IPS-20b (cell line): ENCODE measurements around the gene FSD1.
"Not testable (repeated sequence)": the region's sequence is repeated elsewhere in the genome, so short reads cannot be mapped to it uniquely, and the experiment has no call there.

Experiments
- H3K27ac ChIP-seq: one replicate; pipeline ENCODE4 v1.5.1; 2013; ENCODE audit warnings: low read length
- H3K27me3 ChIP-seq: 2 replicates; pipeline ENCODE4 v1.6.1; 2013; ENCODE audit warnings: mild to moderate bottlenecking, low read length, inconsistent platforms; ENCODE audit not compliant: insufficient read depth
- H3K36me3 ChIP-seq: 2 replicates; pipeline ENCODE4 v1.6.1; 2013; ENCODE audit warnings: low read depth, mild to moderate bottlenecking, inconsistent platforms, low read length, moderate library complexity; ENCODE audit not compliant: insufficient read depth
- H3K4me1 ChIP-seq: 2 replicates; pipeline ENCODE4 v1.6.1; 2013; ENCODE audit warnings: mild to moderate bottlenecking, control low read depth, inconsistent platforms, low read length, moderate library complexity; ENCODE audit not compliant: insufficient read depth
- H3K4me3 ChIP-seq: 2 replicates; pipeline ENCODE4 v1.5.1; 2013; ENCODE audit warnings: mild to moderate bottlenecking, low read length, inconsistent platforms
- H3K9ac ChIP-seq: 2 replicates; pipeline ENCODE4 v1.6.1; 2013; ENCODE audit warnings: low read depth, mild to moderate bottlenecking, inconsistent platforms, low read length, moderate library complexity
- H3K9me3 ChIP-seq: 2 replicates; pipeline ENCODE4 v1.6.1; 2013; ENCODE audit warnings: mild to moderate bottlenecking, low read depth, low read length, inconsistent platforms; ENCODE audit not compliant: insufficient read depth

FSD1 gene

GRCh38 chr19:4272894-4273293, 31.5 kb upstream of the FSD1 start:
- H3K4me3 ChIP-seq: no peak overlapping the region
- H3K4me1 ChIP-seq: no peaks in the 10 kb centered on the region
- no peaks in the 10 kb centered on the region for H3K9me3 ChIP-seq
- no peak overlapping the region for H3K9ac ChIP-seq
- H3K36me3 ChIP-seq: peaks cover 13% of the 10 kb centered on the region
- peaks cover 3% of the 10 kb centered on the region for H3K27me3 ChIP-seq
- H3K27ac ChIP-seq: no peak overlapping the region

DNA sequence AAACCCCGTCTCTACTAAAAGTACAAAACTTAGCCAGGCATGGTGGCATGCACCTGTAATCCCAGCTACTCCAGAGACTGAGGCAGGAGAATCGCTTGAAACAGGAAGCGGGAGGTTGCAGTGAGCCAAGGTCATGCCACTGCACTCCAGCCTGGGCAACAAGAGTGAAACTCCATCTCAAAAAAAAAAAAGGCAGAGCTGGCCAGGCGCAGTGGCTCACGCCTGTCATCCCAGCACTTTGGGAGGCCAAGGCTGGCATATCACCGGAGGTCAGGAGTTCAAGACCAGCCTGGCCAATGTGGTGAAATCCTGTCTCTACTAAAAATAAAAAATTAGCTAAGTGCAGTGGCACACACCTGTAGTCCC, 30.1 kb upstream of the FSD1 start:
- not testable (repeated sequence) for H3K4me1 ChIP-seq, H3K4me3 ChIP-seq, H3K9ac ChIP-seq, H3K9me3 ChIP-seq, H3K27ac ChIP-seq, H3K36me3 ChIP-seq
- H3K27me3 ChIP-seq: peaks cover 14% of the 10 kb centered on the region

DNA sequence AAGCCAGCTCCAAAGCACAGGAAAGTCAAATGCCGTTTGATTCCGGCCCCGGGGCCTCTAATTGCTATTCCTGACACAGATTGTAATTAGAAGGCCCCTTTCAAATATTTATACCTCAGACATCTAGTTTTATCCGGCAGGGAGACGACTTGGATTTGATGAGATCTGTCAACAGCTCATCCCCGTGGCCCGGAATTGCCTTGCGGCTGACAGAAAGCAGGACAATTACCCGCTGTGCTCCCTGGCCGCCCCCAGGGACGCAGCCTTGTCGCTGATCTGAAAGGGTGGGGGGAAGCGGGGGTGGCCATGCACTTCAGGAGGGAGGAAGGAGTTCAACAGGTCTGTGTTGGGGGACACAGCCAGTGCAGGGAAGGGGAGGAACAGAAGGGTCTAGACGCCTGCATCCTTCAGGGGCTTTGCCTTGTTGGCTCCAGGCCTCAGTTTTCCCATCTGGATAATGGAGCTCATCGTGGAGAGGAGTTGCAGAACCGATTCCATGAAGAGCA, 27.2 kb upstream of the FSD1 start:
- Histone ChIP-seq H3K27ac (no peak overlapping the region), H3K4me3 (no peak overlapping the region), H3K9me3 (no peaks in the 10 kb centered on the region), H3K9ac (no peak overlapping the region), H3K4me1 (no peaks in the 10 kb centered on the region), H3K36me3 (no peaks in the 10 kb centered on the region), H3K27me3 (peaks cover 44% of the 10 kb centered on the region)

DNA sequence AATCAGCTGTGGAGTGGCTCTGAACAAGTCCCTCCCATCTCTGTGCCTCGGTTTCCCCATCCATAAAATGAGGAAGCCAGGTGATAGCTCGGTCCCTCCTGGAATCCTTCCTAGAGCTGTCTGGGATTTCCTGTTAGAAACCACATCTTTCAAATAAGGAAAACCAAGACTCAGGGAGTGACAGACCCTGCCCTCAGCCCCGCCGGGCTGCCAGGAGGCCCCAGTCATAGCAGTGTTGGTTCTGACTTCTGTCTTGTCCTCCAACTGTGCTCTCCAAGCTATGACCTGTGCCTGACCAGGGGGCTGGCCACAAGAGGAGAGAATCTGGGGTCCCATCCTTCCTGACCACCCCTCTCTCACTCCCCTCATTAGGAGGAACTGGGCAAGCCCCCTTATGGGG, 26.4 kb upstream of the FSD1 start:
- H3K9me3 ChIP-seq: no peaks in the 10 kb centered on the region
- H3K36me3 ChIP-seq: no peaks in the 10 kb centered on the region
- H3K9ac ChIP-seq: no peak overlapping the region
- no peak overlapping the region for H3K4me3 ChIP-seq
- H3K4me1 ChIP-seq: no peaks in the 10 kb centered on the region
- peaks cover 49% of the 10 kb centered on the region for H3K27me3 ChIP-seq
- H3K27ac ChIP-seq: no peak overlapping the region

- Histone ChIP-seq H3K4me3 (peak within 1 kb of the TSS; percentile 70), H3K4me1 (no peaks in the 10 kb centered on the region), H3K27me3 (peaks cover 51% of the 10 kb centered on the region)
Measured at GRCh38 chr19:4278419-4279266, 25.8 kb upstream of the FSD1 start, which contains the start of gene SHD. SHD (plus strand) TSS chr19:4279266; CDS start chr19:4280064, 798 bp downstream.

DNA sequence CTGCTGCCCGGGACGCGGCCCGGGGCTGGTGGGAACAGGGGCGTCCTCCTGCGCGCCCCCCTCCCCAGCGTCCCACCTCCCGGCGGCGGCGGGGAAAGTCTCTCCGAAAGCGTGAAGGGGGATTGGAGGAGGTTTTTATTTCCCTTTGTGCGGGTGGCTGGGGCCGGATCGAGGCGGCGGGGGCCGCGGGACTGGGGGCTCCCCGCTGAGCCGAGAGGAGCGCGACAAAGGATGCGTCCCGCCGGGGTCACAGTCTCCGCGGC, 25.2 kb upstream of the FSD1 start:
- H3K36me3 ChIP-seq: no peaks in the 10 kb centered on the region
- no peaks in the 10 kb centered on the region for H3K9me3 ChIP-seq
- no peak overlapping the region for H3K27ac ChIP-seq
- no peak overlapping the region for H3K9ac ChIP-seq
- peak overlapping the region; percentile 70; the same call in 1 of the 2 replicates for H3K4me3 ChIP-seq
- H3K27me3 ChIP-seq: peaks cover 51% of the 10 kb centered on the region
- H3K4me1 ChIP-seq: no peaks in the 10 kb centered on the region

More at GRCh38 chr19:4278419-4279266, 25.8 kb upstream of the FSD1 start, which contains the start of gene SHD:
- H3K36me3 ChIP-seq: no peaks in the 10 kb centered on the region
- no peaks in the 10 kb centered on the region for H3K9me3 ChIP-seq
- H3K27ac ChIP-seq: no peak within 1 kb of the TSS
- H3K9ac ChIP-seq: no peak within 1 kb of the TSS; the same call in 1 of the 2 replicates

DNA sequence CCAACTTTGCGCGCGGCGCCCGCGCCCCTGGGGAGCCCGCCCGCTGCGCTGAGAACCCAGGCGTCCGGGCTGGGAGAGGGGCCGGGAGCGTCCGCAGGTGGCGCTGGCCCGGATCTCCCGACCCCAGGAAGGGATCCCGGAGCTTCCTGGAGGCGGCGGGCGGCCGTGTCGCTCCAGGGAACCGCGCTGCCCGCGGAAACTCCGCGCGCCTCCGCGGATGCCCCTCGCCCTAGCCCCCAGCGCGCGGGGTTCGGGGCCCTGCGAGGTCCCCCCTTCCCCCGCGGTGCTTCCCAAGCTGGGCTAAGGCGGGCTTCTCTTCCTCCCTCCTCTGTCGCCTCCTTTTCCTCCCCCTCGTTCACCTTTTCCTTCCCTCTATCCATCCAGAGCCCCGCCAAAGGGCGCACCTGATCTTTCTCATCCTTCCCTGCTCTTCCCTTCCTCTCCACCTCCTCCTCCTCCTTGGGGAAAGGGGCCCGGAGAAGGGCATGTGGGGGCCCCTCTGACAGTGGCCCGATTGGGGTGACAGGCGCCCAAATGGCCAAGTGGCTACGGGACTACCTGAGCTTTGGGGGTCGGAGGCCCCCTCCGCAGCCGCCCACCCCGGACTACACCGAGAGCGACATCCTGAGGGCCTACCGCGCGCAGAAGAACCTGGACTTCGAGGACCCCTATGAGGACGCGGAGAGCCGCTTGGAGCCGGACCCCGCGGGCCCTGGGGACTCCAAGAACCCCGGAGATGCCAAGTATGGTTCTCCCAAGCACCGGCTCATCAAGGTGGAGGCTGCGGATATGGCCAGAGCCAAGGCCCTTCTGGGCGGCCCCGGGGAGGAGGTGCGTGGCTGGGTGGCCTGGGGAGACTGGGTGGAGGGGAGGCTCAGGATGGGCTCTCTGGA, 24.6 kb upstream of the FSD1 start:
- no peaks in the 10 kb centered on the region for H3K4me1 ChIP-seq
- peak overlapping the region; percentile 70 for H3K4me3 ChIP-seq
- no peak overlapping the region; the same call in 1 of the 2 replicates for H3K9ac ChIP-seq
- peaks cover 52% of the 10 kb centered on the region for H3K27me3 ChIP-seq
- no peaks in the 10 kb centered on the region for H3K9me3 ChIP-seq
- H3K27ac ChIP-seq: no peak overlapping the region
- no peaks in the 10 kb centered on the region for H3K36me3 ChIP-seq

- Histone ChIP-seq H3K27ac (no peak overlapping the region), H3K4me3 (peak overlapping the region; percentile 17; the same call in 1 of the 2 replicates), H3K9me3 (no peaks in the 10 kb centered on the region), H3K36me3 (no peaks in the 10 kb centered on the region), H3K27me3 (peaks cover 43% of the 10 kb centered on the region), H3K4me1 (no peaks in the 10 kb centered on the region), H3K9ac (no peak overlapping the region)
Measured at GRCh38 chr19:4284176-4284958, 20.0 kb upstream of the FSD1 start.

DNA sequence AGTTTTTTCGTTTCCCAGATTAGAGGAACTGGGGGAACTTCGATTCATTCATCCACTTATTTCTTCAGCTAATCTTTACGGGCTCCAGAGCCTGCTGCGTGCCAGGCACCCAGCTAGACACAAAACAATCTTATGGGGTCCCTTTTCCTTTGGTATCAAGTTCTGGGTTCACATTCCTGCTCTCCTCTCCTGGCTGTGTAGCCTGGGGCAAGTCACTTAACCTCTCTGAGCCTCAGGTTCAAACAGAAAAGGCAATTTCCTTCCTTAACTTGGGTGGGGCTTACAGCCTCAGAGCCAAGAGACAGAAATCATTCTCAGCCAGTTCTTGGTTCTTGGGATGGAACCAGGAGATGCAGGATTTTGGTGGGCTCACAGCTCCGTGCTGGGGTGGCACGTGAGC, 19.4 kb upstream of the FSD1 start:
- Histone ChIP-seq H3K9ac (no peak overlapping the region), H3K4me3 (no peak overlapping the region), H3K9me3 (no peaks in the 10 kb centered on the region), H3K27me3 (peaks cover 37% of the 10 kb centered on the region), H3K27ac (no peak overlapping the region), H3K4me1 (no peaks in the 10 kb centered on the region), H3K36me3 (no peaks in the 10 kb centered on the region)

- H3K27me3 ChIP-seq: peaks cover 25% of the 10 kb centered on the region
- H3K9me3 ChIP-seq, H3K4me1 ChIP-seq, H3K4me3 ChIP-seq, H3K27ac ChIP-seq, H3K36me3 ChIP-seq, H3K9ac ChIP-seq: not testable (repeated sequence)
Measured at GRCh38 chr19:4286141-4286540, 18.3 kb upstream of the FSD1 start.

DNA sequence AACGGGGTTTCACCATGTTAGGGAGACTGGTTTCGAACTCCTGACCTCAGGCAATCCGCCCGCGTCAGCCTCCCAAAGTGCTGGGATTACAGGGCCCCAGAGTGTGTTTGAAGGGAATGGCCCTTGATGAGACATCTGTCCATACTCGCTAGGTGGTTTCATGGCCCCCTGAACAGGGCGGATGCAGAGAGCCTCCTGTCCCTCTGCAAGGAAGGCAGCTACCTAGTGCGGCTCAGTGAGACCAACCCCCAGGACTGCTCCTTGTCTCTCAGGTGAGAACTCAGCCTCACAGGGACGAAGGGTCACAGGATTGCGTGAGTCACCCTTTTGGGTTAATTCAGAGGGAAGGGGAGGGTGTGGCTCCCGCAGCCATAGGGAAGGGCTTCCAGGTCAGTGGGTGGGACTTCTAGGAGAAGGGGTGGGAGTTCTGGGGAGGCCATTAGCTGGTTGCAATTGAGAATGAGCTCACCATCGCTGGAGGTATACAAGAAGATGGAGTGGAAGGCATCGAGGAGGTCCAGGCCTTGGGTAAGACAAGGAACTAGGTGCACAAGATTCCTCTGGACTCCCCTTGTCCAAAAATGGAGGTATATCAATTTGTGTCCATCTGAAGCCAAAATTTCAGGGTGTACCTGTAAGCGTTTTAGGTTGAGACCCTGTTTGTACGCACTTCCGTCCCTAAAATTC, 16.2 kb upstream of the FSD1 start:
- no peak overlapping the region for H3K9ac ChIP-seq
- no peak overlapping the region for H3K27ac ChIP-seq
- H3K4me1 ChIP-seq: no peaks in the 10 kb centered on the region
- no peaks in the 10 kb centered on the region for H3K9me3 ChIP-seq
- H3K27me3 ChIP-seq: peaks cover 7% of the 10 kb centered on the region; the same call in 1 of the 2 replicates
- H3K4me3 ChIP-seq: no peak overlapping the region
- no peaks in the 10 kb centered on the region for H3K36me3 ChIP-seq
